ENCODE results near the gene MRS2. TPM values are rescaled to one million over a fixed set of nuclear protein-coding genes. Genes with fewer than 3 reads are reported as not detected.

Gene MRS2
- total RNA-seq, 4 donors from 2014 or later = 3.8 to 31.9 (median 16.5) TPM

DNA sequence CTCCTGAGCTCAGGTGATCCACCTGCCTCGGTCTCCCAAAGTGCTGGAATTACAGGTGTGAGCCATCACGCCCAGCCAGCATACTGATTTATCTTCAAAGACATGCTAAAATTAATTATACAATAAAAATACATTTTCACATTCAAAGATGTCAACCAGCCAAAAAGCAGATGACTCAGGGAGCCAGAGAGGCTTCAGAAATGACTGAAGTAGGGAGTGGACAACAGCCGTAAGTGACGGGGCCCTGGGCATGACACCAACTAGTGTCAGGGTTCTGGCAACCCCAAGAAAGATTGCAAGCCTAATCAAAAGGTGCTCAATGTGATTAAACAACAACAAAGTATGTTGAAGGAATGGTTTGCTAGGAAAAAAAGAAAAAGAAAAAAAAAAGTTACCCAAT is 58.2 kb downstream of the MRS2 start:
- Histone ChIP-seq H3K27ac (no peak overlapping the region), H3K36me3 (no peaks in the 10 kb centered on the region), H3K4me3 (no peak overlapping the region), H3K4me1 (no peaks in the 10 kb centered on the region), H3K27me3 (no peaks in the 10 kb centered on the region), H3K9me3 (no peaks in the 10 kb centered on the region)
- TF ChIP-seq, protein P1, sequence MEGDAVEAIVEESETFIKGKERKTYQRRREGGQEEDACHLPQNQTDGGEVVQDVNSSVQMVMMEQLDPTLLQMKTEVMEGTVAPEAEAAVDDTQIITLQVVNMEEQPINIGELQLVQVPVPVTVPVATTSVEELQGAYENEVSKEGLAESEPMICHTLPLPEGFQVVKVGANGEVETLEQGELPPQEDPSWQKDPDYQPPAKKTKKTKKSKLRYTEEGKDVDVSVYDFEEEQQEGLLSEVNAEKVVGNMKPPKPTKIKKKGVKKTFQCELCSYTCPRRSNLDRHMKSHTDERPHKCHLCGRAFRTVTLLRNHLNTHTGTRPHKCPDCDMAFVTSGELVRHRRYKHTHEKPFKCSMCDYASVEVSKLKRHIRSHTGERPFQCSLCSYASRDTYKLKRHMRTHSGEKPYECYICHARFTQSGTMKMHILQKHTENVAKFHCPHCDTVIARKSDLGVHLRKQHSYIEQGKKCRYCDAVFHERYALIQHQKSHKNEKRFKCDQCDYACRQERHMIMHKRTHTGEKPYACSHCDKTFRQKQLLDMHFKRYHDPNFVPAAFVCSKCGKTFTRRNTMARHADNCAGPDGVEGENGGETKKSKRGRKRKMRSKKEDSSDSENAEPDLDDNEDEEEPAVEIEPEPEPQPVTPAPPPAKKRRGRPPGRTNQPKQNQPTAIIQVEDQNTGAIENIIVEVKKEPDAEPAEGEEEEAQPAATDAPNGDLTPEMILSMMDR (IDR thresholded peaks at IDR 0.05) = no peak
- no peak for TF ChIP-seq POLR2A (IDR thresholded peaks at IDR 0.05)
- intact Hi-C loops (cut with DNase I; ENCODE audit: low total_unique reads) = no loop called here
- DNase-seq = no peak

DNA sequence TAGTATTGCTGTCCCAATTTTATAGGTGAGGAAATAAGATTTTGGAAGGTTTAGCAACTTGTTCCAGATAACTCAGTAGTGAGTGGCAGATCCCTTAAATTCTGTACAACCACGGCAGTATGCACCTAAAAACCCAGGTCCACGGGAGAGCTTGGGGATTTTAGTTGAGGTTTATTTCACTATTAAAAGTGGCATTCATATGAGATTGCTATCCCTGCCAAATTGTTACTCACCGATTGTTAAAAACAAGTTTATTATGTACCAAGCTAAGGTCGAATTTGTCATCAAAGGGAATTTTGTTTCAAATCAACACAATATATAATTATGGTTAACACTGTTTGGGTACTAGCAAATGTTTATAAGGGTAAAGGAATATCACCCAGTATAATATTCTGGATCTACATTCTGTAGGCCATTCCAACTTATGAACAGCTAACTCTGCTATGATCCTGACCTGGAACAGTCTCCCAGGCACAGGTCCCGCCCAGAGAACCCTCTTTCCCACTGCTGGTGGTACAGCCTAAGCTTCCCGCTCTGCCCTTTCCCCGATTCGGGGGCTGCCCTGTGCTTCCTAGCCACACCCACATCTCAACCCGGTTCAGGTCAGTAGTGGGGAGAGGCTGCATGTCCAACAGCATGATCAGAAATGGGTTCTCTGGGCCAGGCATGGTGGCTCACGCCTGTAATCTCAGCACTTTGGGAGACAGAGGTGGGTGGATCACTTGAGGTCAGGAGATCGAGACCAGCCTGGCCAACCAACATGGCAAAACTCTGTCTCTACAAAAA is 61.7 kb downstream of the MRS2 start:
- no peaks in the 10 kb centered on the region for H3K27me3 ChIP-seq
- H3K4me1 ChIP-seq = no peaks in the 10 kb centered on the region
- H3K36me3 ChIP-seq = no peaks in the 10 kb centered on the region
- intact Hi-C loops (cut with DNase I; ENCODE audit: low total_unique reads) = no loop called here
- TF ChIP-seq POLR2A (IDR thresholded peaks at IDR 0.05) = no peak
- TF ChIP-seq, protein P1 (IDR thresholded peaks at IDR 0.05) = no peak
- H3K9me3 ChIP-seq = no peaks in the 10 kb centered on the region
- DNase-seq = no peak
- H3K27ac ChIP-seq = no peak overlapping the region
- H3K4me3 ChIP-seq = no peak overlapping the region

DNA sequence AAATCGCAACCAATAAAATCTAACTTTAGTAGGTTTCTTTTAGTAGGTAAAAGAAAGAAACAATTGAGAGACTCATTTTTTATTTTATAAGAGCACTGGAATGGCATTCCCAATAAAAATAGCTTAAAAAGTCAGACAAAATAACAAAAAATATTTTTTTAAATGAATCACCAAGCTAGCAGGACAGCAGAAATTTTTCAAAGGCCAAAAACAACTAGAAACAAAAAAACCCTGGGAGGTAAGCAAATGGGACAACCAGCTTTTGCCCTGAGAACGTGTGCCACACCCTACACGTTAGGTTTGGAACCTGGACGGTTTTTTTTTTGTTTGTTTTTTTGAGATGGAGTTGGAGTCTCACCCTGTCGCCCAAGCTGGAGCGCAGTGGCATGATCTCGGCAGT is 67.1 kb downstream of the MRS2 start:
- TF ChIP-seq, protein P1 (IDR thresholded peaks at IDR 0.05) = no peak
- no peak for TF ChIP-seq POLR2A (IDR thresholded peaks at IDR 0.05)
- H3K4me1 ChIP-seq = no peaks in the 10 kb centered on the region
- no peaks in the 10 kb centered on the region for H3K36me3 ChIP-seq
- H3K9me3 ChIP-seq = no peaks in the 10 kb centered on the region
- no peak overlapping the region for H3K27ac ChIP-seq
- intact Hi-C loops (cut with DNase I; ENCODE audit: low total_unique reads) = no loop called here
- no peaks in the 10 kb centered on the region for H3K27me3 ChIP-seq
- no peak for DNase-seq
- no peak overlapping the region for H3K4me3 ChIP-seq

DNA sequence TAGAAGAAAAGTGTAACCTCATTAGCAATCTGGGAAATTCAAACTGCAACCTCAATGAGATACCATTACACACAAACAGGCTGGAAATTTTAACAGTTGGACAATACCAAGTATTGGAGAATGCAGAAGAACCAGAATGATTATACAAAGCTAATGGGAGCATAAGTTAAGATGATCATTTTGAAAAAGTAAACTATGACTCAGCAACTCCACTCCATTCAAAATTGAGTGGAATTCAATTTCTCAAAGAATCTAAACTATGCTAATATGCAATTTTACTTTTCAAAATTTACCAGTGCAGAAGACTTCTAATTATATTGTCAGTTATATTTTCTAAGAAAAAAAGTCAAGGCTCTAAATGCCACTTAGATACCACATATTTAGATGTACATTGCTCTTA is 69.4 kb downstream of the MRS2 start:
- intact Hi-C loops (cut with DNase I; ENCODE audit: low total_unique reads) = no loop called here
- H3K27me3 ChIP-seq = no peaks in the 10 kb centered on the region
- no peak for DNase-seq
- no peaks in the 10 kb centered on the region for H3K36me3 ChIP-seq
- H3K9me3 ChIP-seq = no peaks in the 10 kb centered on the region
- no peak overlapping the region for H3K27ac ChIP-seq
- no peaks in the 10 kb centered on the region for H3K4me1 ChIP-seq
- TF ChIP-seq, protein P1 (IDR thresholded peaks at IDR 0.05) = no peak
- no peak for TF ChIP-seq POLR2A (IDR thresholded peaks at IDR 0.05)
- no peak overlapping the region for H3K4me3 ChIP-seq

Small RNA genes lying within 50 kb of the gene (small RNA-seq; reads per million reads assigned to genes)
- not detected for gene RNU6-391P

Other genes starting within 250 kb of the MRS2 start
- 1 to 10 TPM in 2 of 4 donors, not detected in 2; 1.0 to 7.4 TPM for gene DCDC2, start 44.9 kb upstream of the MRS2 start, total RNA-seq
- 1 to 10 TPM in 3 of 4 donors, under 1 TPM in 1; under 0.01 to 6.5 (median 3.7) TPM for gene GPLD1, start 86.6 kb downstream of the MRS2 start, total RNA-seq
- 10 to 100 TPM in 1 of 4 donors, 1 to 10 TPM in 3; 6.8 to 12.4 (median 9.1) TPM for gene ALDH5A1, start 92.0 kb downstream of the MRS2 start, total RNA-seq
- gene KIAA0319, start 243.3 kb downstream of the MRS2 start, total RNA-seq = under 1 TPM in 2 of 4 donors, not detected in 2; 0.24 to 0.35 TPM

All from uterus (tissue), 4 donors.